Liver (tissue), 9 donors: Measurements from ENCODE around the gene INPP4A. TPM values are rescaled to one million over a fixed set of nuclear protein-coding genes. Genes with fewer than 3 reads are reported as not detected.

Source experiments
- DNase-seq: peaks from one replicate; pipeline ENCODE4 v3.0.0-alpha.2; 2017; ENCODE audit warnings: low spot score
- H3K27ac ChIP-seq, 2 donors: one replicate each; pipeline ENCODE4 v1.7.0; 2013; ENCODE audit warnings: inconsistent platforms in 2 of 2, low read length in 2 of 2, control low read depth in 1 of 2, low read depth in 1 of 2, mild to moderate bottlenecking in 1 of 2
- H3K27me3 ChIP-seq, 4 donors: one replicate each; pipeline versions ENCODE4 v1.6.1 to v1.7.0; 2013; ENCODE audit warnings: low read length in 3 of 4, inconsistent platforms in 1 of 4, mild to moderate bottlenecking in 1 of 4, moderate library complexity in 1 of 4; ENCODE audit not compliant: control insufficient read depth in 4 of 4, insufficient read depth in 4 of 4
- H3K36me3 ChIP-seq, 4 donors: one replicate each; pipeline versions ENCODE4 v1.6.1 to v1.7.0; 2013; ENCODE audit warnings: low read length in 3 of 4, mild to moderate bottlenecking in 3 of 4, low read depth in 1 of 4, moderate library complexity in 1 of 4; ENCODE audit not compliant: control insufficient read depth in 4 of 4, insufficient read depth in 3 of 4
- H3K4me1 ChIP-seq, 4 donors: one replicate each; pipeline versions ENCODE4 v1.6.1 to v1.7.0; 2013; ENCODE audit warnings: low read length in 3 of 4, mild to moderate bottlenecking in 3 of 4, moderate library complexity in 1 of 4; ENCODE audit not compliant: control insufficient read depth in 4 of 4, insufficient read depth in 4 of 4
- H3K4me3 ChIP-seq, 3 donors: one replicate each; pipeline versions ENCODE4 v1.6.1 to v1.7.0; 2013; ENCODE audit warnings: low read length in 3 of 3, control low read depth in 1 of 3, low read depth in 1 of 3, mild to moderate bottlenecking in 1 of 3
- H3K9ac ChIP-seq, 2 donors: one replicate each; pipeline ENCODE4 v1.7.0; 2013; ENCODE audit warnings: low read length in 2 of 2, mild to moderate bottlenecking in 2 of 2, moderate library complexity in 2 of 2, control low read depth in 1 of 2, low read depth in 1 of 2
- H3K9me3 ChIP-seq, 4 donors: one replicate each; pipeline versions ENCODE4 v1.6.1 to v1.7.0; 2013; ENCODE audit warnings: low read length in 3 of 4; ENCODE audit not compliant: control insufficient read depth in 4 of 4
- ATF3 ChIP-seq: IDR thresholded peaks from 2 replicates; pipeline ENCODE4 v1.6.1; 2016; ENCODE audit warnings: antibody characterized with exemption
- EGR1 ChIP-seq, 2 donors: IDR thresholded peaks; 2 replicates each; pipeline ENCODE4 v1.6.1; 2016 to 2018; ENCODE audit warnings: antibody characterized with exemption in 2 of 2, low read depth in 2 of 2
- FOXA1 ChIP-seq: IDR thresholded peaks from 2 replicates; pipeline ENCODE4 v1.6.1; 2016; ENCODE audit warnings: antibody characterized with exemption
- FOXA2 ChIP-seq: IDR thresholded peaks from 2 replicates; pipeline ENCODE4 v1.6.1; 2016; ENCODE audit warnings: antibody characterized with exemption
- GABPA ChIP-seq, 2 donors: IDR thresholded peaks in 1 of 2; conservative IDR thresholded peaks in 1 of 2; 2 replicates each; pipeline ENCODE4 v1.6.1; 2016; ENCODE audit warnings: antibody characterized with exemption in 2 of 2, mild to moderate bottlenecking in 1 of 2, moderate library complexity in 1 of 2
- HNF4A ChIP-seq, 2 donors: conservative IDR thresholded peaks; 2 replicates each; pipeline ENCODE4 v1.6.1; 2016; ENCODE audit warnings: antibody characterized with exemption in 2 of 2, mild to moderate bottlenecking in 2 of 2
- JUND ChIP-seq, 2 donors: IDR thresholded peaks; 2 replicates each; pipeline ENCODE4 v1.6.1; 2016; ENCODE audit warnings: antibody characterized with exemption in 2 of 2
- NR2F2 ChIP-seq: IDR thresholded peaks from 2 replicates; pipeline ENCODE4 v1.6.1; 2016; ENCODE audit warnings: antibody characterized with exemption
- SP1 ChIP-seq: IDR thresholded peaks from 2 replicates; pipeline ENCODE4 v1.6.1; 2018; ENCODE audit warnings: antibody characterized with exemption, mild to moderate bottlenecking
- TAF1 ChIP-seq: conservative IDR thresholded peaks from 2 replicates; pipeline ENCODE4 v1.6.1; 2016; ENCODE audit warnings: antibody characterized with exemption, mild to moderate bottlenecking
- YY1 ChIP-seq: IDR thresholded peaks from 2 replicates; pipeline ENCODE4 v1.6.1; 2016; ENCODE audit warnings: antibody characterized with exemption, mild to moderate bottlenecking
- ZBTB33 ChIP-seq: IDR thresholded peaks from 2 replicates; pipeline ENCODE4 v1.6.1; 2016; ENCODE audit warnings: antibody characterized with exemption
- WGBS: extraction: QIAGEN DNeasy Blood & Tissue Kit; methylation state at CpG from one replicate; pipeline ENCODE4 v1.1.7; 2013; 5-methylcytosine and 5-hydroxymethylcytosine counted together
- polyA plus RNA-seq, 2 donors: library from polyadenylated mRNA; stranded (reverse) in 1 of 2; unstranded in 1 of 2; fragments of 200-250 nt in 1 of 2; fragments of >200 nt in 1 of 2; fragmentation: Nextera tagmentation in 1 of 2; extraction: Ambion mirVana in 1 of 2; gene quantifications; one replicate each; pipeline versions ENCODE4 v1.2.1 to v1.2.3, GENCODE V29; 2013 to 2015
- total RNA-seq, 2 donors: library from RNA; depleted of rRNA; stranded (reverse); fragments of >200 nt; gene quantifications; one replicate each; pipeline ENCODE4 v1.2.3, GENCODE V29; 2014
- TF ChIP-seq, protein P1 (sequence below): fragments of 150-350 bp; IDR thresholded peaks from 2 replicates; pipeline ENCODE4 v1.5.1; 2017; ENCODE audit warnings: improper control_type of control experiment, low read depth, low read length; ENCODE audit not compliant: missing input control
- donor health status: healthy.
- donor health status: healthy.
- donor health status: healthy.
- donor health status: healthy.
- donor health status: healthy.

The INPP4A gene
- total and polyA plus RNA-seq, 4 donors: 2.9 to 14.9 (median 7.2) TPM

DNA sequence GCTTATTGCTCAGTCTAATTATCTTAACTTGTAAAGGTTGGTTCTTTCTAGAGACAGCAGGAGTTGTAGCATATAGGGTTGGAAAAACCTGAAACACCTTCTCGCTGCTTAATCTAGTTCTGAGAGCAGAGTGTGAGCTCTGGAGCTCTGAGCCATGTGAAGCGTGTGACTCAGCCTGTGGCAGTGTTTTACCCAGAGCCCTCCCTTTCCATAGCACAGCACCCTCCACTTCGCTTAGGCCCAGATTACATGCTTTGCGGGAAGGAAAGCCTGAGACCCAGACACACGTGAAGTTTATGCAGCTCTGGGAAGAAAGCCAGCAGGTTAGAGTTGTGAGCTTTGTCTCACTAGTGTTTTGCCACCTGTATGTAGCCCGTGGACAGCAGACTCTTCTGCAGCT is 74.5 kb downstream of the INPP4A start:
- H3K27me3 ChIP-seq: no peaks in the 10 kb centered on the region
- no peaks in the 10 kb centered on the region for H3K4me1 ChIP-seq
- WGBS: 86% methylated on average over 6 of the region's 6 CpGs
- no peaks in the 10 kb centered on the region for H3K36me3 ChIP-seq
- no peak overlapping the region for H3K27ac ChIP-seq
- H3K9me3 ChIP-seq: no peaks in the 10 kb centered on the region
- TF ChIP-seq JUND (IDR thresholded peaks at IDR 0.05): no peak
- TF ChIP-seq HNF4A (conservative IDR thresholded peaks at IDR 0.05): no peak
- no peak overlapping the region for H3K9ac ChIP-seq
- no peak overlapping the region for H3K4me3 ChIP-seq
- DNase-seq: no peak

- H3K9ac ChIP-seq: no peak overlapping the region
- H3K27me3 ChIP-seq: no peaks in the 10 kb centered on the region
- no peaks in the 10 kb centered on the region for H3K9me3 ChIP-seq
- H3K4me1 ChIP-seq: no peaks in the 10 kb centered on the region
- H3K4me3 ChIP-seq: no peak overlapping the region
- no peak for DNase-seq
- no peak for TF ChIP-seq ZBTB33
- no peak for TF ChIP-seq FOXA1
- no peak for TF ChIP-seq ATF3
- H3K27ac ChIP-seq: no peak overlapping the region
- no peaks in the 10 kb centered on the region for H3K36me3 ChIP-seq
- WGBS: 96% methylated on average over 16 of the region's 16 CpGs
These were observed 75.2 kb downstream of the INPP4A start for GRCh38 chr2:98519851-98520250.

DNA sequence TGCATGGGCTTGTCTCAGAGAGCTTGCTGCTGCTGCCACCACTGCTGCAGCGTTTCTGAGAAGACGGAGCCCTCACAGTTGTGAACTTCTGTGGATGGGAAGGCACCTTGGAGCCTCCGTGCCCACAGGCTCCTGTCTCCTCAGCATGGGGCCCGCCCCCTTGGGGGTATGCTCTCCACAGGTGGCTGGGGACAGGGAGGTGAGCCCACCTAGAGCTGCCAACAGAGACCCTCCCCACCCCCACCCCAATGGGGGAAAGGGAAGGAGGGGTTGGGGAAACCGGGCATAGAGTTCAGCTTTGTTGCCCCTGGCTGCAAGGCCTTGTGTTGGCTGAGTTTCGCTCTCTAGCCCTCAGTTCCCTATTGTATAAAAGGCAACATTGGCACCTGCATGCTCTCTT is 76.1 kb downstream of the INPP4A start:
- no peaks in the 10 kb centered on the region for H3K36me3 ChIP-seq
- no peak overlapping the region for H3K4me3 ChIP-seq
- H3K27ac ChIP-seq: no peak overlapping the region
- H3K9ac ChIP-seq: no peak overlapping the region
- TF ChIP-seq FOXA1: no peak
- no peak for TF ChIP-seq JUND (IDR thresholded peaks at IDR 0.05)
- TF ChIP-seq HNF4A (conservative IDR thresholded peaks at IDR 0.05): no peak
- no peak for TF ChIP-seq EGR1 (IDR thresholded peaks at IDR 0.05; ENCODE audit: low read depth in 2 of 2)
- TF ChIP-seq NR2F2: no peak
- TF ChIP-seq ZBTB33: no peak
- no peak for TF ChIP-seq TAF1
- no peak for TF ChIP-seq YY1
- TF ChIP-seq GABPA (IDR thresholded peaks at IDR 0.05 in 1 of 2, conservative IDR thresholded peaks at IDR 0.05 in 1 of 2): no peak
- no peak for TF ChIP-seq FOXA2
- TF ChIP-seq SP1: no peak
- TF ChIP-seq, protein P1, sequence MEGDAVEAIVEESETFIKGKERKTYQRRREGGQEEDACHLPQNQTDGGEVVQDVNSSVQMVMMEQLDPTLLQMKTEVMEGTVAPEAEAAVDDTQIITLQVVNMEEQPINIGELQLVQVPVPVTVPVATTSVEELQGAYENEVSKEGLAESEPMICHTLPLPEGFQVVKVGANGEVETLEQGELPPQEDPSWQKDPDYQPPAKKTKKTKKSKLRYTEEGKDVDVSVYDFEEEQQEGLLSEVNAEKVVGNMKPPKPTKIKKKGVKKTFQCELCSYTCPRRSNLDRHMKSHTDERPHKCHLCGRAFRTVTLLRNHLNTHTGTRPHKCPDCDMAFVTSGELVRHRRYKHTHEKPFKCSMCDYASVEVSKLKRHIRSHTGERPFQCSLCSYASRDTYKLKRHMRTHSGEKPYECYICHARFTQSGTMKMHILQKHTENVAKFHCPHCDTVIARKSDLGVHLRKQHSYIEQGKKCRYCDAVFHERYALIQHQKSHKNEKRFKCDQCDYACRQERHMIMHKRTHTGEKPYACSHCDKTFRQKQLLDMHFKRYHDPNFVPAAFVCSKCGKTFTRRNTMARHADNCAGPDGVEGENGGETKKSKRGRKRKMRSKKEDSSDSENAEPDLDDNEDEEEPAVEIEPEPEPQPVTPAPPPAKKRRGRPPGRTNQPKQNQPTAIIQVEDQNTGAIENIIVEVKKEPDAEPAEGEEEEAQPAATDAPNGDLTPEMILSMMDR: no peak
- no peak for TF ChIP-seq ATF3
- 96% methylated on average over 6 of the region's 6 CpGs for WGBS
- no peaks in the 10 kb centered on the region for H3K4me1 ChIP-seq
- no peak for DNase-seq
- H3K9me3 ChIP-seq: no peaks in the 10 kb centered on the region
- H3K27me3 ChIP-seq: no peaks in the 10 kb centered on the region
